ENCODE data around the gene MT1F. TPM values are rescaled to one million over a fixed set of nuclear protein-coding genes. Genes with fewer than 3 reads are reported as not detected.

The MT1F gene
- total and polyA plus RNA-seq, 2 donors (not counting 1 experiment from before 2014, with no cell fraction given) = 2.1 to 3.2 TPM

- no peaks in the 10 kb centered on the region for H3K27me3 ChIP-seq (ENCODE audit: control insufficient read depth, insufficient read depth, low read length)
- peak overlapping the region in 1 of 4 experiments; percentile 17 for H3K4me3 ChIP-seq (replicated peaks in 1 of 4; ENCODE audit: control extremely low read depth in 1 of 4, insufficient read depth in 1 of 4, low read depth in 3 of 4, low read length in 4 of 4)
- no peaks in the 10 kb centered on the region for H3K36me3 ChIP-seq (ENCODE audit: control insufficient read depth, insufficient read depth, low read length)
- H3K9me3 ChIP-seq (ENCODE audit: control insufficient read depth, insufficient read depth, low read depth, low read length) = no peaks in the 10 kb centered on the region
- peaks cover 5% of the 10 kb centered on the region for H3K4me1 ChIP-seq (ENCODE audit: control insufficient read depth, extremely low read depth, insufficient read depth, low read length)
- H3K9ac ChIP-seq (ENCODE audit: insufficient read depth, low read length) = no peak overlapping the region
- no peak overlapping the region for H3K4me2 ChIP-seq (ENCODE audit: extremely low read depth, insufficient read depth, low read length)
- no peak for DNase-seq (ENCODE audit: low read depth in 2 of 2)
- H3K79me2 ChIP-seq (ENCODE audit: control insufficient read depth, insufficient read depth, low read length) = no peaks in the 10 kb centered on the region
- TF ChIP-seq EZH2 (IDR thresholded peaks at IDR 0.05; ENCODE audit: low read length, missing control alignments) = no peak
- no peak overlapping the region for H3K27ac ChIP-seq (ENCODE audit: insufficient read depth, low read length)
- no peak overlapping the region for H2AFZ ChIP-seq (ENCODE audit: low read length)
- H4K20me1 ChIP-seq (ENCODE audit: control insufficient read depth, extremely low read depth, insufficient read depth, low read length) = no peaks in the 10 kb centered on the region
Observed at GRCh38 chr16:56675685-56676210, 18.0 kb downstream of the MT1F start.

- no peak overlapping the region for H2AFZ ChIP-seq (ENCODE audit: low read length)
- DNase-seq (ENCODE audit: low read depth in 2 of 2) = no peak
- TF ChIP-seq CTCF (conservative IDR thresholded peaks at IDR 0.05 in 1 of 2, IDR thresholded peaks at IDR 0.05 in 1 of 2; ENCODE audit: low read depth in 1 of 2, low read length in 2 of 2) (no peak), EZH2 (IDR thresholded peaks at IDR 0.05; ENCODE audit: low read length, missing control alignments) (no peak)
Observed at GRCh38 chr16:56677474-56677873, 19.7 kb downstream of the MT1F start.

GRCh38 chr16:56679078-56679730, 21.4 kb downstream of the MT1F start:
- no peak for DNase-seq (ENCODE audit: low read depth in 2 of 2)
- no peak overlapping the region for H3K4me2 ChIP-seq (ENCODE audit: extremely low read depth, insufficient read depth, low read length)
- H4K20me1 ChIP-seq (ENCODE audit: control insufficient read depth, extremely low read depth, insufficient read depth, low read length) = no peaks in the 10 kb centered on the region
- H3K27ac ChIP-seq (ENCODE audit: insufficient read depth, low read length) = no peak overlapping the region
- no peaks in the 10 kb centered on the region for H3K27me3 ChIP-seq (ENCODE audit: control insufficient read depth, insufficient read depth, low read length)
- H2AFZ ChIP-seq (ENCODE audit: low read length) = no peak overlapping the region
- no peak overlapping the region for H3K4me3 ChIP-seq (replicated peaks in 1 of 4; ENCODE audit: control extremely low read depth in 1 of 4, insufficient read depth in 1 of 4, low read depth in 3 of 4, low read length in 4 of 4)
- no peaks in the 10 kb centered on the region for H3K9me3 ChIP-seq (ENCODE audit: control insufficient read depth, insufficient read depth, low read depth, low read length)
- H3K79me2 ChIP-seq (ENCODE audit: control insufficient read depth, insufficient read depth, low read length) = no peaks in the 10 kb centered on the region
- H3K4me1 ChIP-seq (ENCODE audit: control insufficient read depth, extremely low read depth, insufficient read depth, low read length) = peaks cover 4% of the 10 kb centered on the region
- TF ChIP-seq CTCF (conservative IDR thresholded peaks at IDR 0.05 in 1 of 2, IDR thresholded peaks at IDR 0.05 in 1 of 2; ENCODE audit: low read depth in 1 of 2, low read length in 2 of 2) = no peak
- TF ChIP-seq EZH2 (IDR thresholded peaks at IDR 0.05; ENCODE audit: low read length, missing control alignments) = no peak
- H3K36me3 ChIP-seq (ENCODE audit: control insufficient read depth, insufficient read depth, low read length) = no peaks in the 10 kb centered on the region
- no peak overlapping the region for H3K9ac ChIP-seq (ENCODE audit: insufficient read depth, low read length)

More at GRCh38 chr16:56677474-56677873, 19.7 kb downstream of the MT1F start:
- Histone ChIP-seq H3K9ac (ENCODE audit: insufficient read depth, low read length) (no peak overlapping the region), H3K9me3 (ENCODE audit: control insufficient read depth, insufficient read depth, low read depth, low read length) (no peaks in the 10 kb centered on the region), H3K4me3 (replicated peaks in 1 of 4; ENCODE audit: control extremely low read depth in 1 of 4, insufficient read depth in 1 of 4, low read depth in 3 of 4, low read length in 4 of 4) (no peak overlapping the region), H3K4me2 (ENCODE audit: extremely low read depth, insufficient read depth, low read length) (no peak overlapping the region), H3K27ac (ENCODE audit: insufficient read depth, low read length) (no peak overlapping the region), H3K79me2 (ENCODE audit: control insufficient read depth, insufficient read depth, low read length) (no peaks in the 10 kb centered on the region), H3K4me1 (ENCODE audit: control insufficient read depth, extremely low read depth, insufficient read depth, low read length) (peaks cover 6% of the 10 kb centered on the region), H3K36me3 (ENCODE audit: control insufficient read depth, insufficient read depth, low read length) (no peaks in the 10 kb centered on the region), H4K20me1 (ENCODE audit: control insufficient read depth, extremely low read depth, insufficient read depth, low read length) (no peaks in the 10 kb centered on the region), H3K27me3 (ENCODE audit: control insufficient read depth, insufficient read depth, low read length) (no peaks in the 10 kb centered on the region)

All from fibroblast of lung (primary cell).